NCI-H510A treated with DMSO at 0.1 percent for 48 hours (cell line): ENCODE data around the gene NECTIN3.

ENCODE experiments used
- DNase-seq: peaks from one replicate; lab custom pipeline; 2025; lab: John Stamatoyannopoulos, UW

The NECTIN3 gene

DNA sequence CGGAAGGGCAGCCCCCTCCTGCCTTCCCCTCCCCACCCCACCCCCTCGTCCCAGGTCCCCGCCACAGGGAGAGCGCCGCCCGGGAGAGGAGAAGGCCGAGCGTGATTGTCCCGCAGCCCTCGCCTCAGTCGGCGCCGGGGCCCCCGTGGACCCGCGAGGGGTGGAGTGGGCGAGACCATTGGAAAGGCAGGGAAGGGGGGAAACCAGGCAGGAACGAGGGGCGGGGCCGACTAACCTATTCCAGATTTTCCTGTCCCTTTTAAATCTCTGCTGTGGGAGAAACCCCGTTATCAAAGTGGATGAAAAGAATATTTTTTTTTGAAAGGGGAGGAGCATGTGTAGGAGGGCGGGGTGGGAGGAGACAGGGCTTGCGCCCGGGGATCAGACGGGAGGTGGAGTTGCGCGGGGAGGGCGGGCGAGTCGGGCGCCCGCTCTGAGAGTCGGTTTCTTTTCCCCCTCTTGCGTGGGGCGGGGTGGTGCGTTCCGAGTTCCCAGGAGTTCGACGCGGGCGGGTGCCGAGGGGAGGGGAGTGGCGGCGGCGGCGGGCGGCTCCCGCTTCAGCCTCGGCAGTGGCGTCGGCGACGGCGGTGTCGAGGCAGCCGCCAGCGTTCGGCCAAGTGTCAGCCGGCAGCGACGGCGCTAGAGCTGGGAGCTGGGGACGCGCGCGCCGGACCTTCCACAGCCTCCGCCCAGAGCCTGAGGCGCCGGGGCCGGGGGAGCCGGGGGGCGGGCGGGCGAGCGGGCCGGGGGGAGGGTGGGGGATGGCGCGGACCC lies at the start of gene NECTIN3:
NECTIN3 (plus strand) TSS at position 560 of the 774 bp plus-strand sequence; CDS start at position 762, 202 bp downstream.
- peak; percentile 60 for DNase-seq

GRCh38 chr3:111027868-111028267 lies 43.7 kb upstream of the NECTIN3 start:
- DNase-seq, result no peak

DNA sequence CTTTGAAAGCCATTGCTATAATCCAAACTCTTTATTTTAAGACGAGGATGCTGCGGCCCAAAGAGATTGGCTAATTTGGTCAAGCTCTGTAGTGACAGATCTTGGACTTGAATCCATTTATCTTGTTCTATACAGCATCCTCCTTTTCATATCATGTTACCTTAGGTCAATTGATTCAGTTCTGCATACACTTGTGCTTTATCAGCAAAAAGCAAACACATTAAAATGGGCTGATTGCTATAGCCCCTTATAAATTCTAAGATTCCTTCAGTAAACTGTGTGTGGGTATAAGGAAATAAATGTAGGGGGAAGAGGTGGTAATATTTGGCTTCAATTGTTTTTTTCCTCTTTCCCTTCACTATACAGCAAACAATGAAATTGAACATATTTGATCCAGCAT lies 40.1 kb upstream of the NECTIN3 start:
- no peak for DNase-seq

GRCh38 chr3:111032677-111033076 lies 38.9 kb upstream of the NECTIN3 start:
- DNase-seq, result no peak

- no peak for DNase-seq
These were observed 38.1 kb upstream of the NECTIN3 start for GRCh38 chr3:111033470-111034050.

DNA sequence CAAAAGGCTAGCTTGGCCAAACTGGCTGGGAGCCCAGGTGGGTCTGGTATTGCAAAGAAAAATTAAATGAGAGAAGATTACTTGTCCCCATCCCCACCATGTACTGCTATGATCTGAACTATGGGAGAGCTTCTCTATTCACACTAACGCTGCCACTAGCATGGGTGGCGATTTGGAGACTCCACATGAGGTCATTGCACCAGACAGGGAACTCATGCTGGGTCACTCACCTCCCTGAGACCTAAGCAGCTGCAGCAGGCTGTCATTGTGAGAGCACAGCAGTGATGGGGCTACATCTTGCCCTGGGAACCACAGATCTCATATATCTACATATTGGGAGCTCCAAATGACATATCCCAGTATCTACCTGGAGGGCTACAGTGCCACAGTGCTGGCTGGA lies 36.3 kb upstream of the NECTIN3 start:
- no peak for DNase-seq

- no peak for DNase-seq
These were observed 35.7 kb upstream of the NECTIN3 start for GRCh38 chr3:111035902-111036301.

DNA sequence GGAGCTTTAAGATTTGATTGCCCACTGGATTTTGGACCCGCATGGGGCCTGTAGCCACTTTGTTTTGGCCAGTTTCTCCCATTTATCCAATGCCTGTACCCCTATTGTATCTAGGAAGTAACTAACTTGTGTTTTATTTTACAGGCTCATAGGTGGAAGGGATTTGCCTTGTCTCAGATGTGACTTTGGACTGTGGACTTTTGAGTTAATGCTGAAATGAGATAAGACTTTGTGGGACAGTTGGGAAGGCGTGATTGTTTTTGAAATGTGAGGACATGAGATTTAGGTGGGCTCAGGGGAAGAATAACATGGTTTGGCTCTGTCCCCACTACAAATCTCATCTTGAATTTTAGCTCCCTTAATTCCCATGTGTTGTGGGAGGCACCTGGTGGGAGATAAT lies 30.7 kb upstream of the NECTIN3 start:
- no peak for DNase-seq

DNA sequence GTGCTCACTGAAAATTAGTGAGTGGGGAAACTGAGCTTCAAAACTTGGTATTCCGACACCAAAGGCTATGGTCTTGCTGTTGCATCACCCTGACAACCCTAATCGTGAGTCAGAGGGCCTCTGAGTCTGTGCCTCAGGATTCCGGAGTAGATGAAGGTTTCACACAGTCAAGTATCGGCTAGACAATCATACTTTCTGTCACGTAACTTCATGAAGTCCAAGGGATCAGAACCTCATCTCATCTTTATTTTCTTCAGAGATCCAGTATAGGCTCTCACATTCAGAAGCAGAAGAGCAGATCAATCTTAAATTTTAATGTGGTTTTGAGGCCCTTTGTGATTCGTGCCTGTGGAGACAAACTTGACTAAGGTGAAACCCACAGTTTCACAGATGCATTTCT lies 26.1 kb upstream of the NECTIN3 start:
- no peak for DNase-seq

DNA sequence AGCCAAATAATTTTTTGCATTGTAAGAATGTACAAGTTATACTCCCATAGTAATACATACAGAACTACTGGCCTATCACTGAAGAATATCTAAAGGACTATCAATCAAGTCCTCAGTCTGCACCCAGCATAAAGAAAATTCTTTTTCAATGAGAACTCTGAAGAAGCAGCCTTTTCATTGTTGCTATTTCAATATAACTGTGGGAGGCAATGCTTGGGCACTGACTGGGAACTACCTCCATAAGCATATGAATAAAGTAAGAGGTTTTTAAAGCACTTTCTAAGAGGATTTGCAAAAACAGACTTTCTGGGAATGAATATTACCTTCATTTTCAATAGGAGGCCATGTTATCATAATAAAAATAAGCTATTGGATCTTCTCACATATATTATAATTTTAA lies 24.6 kb upstream of the NECTIN3 start:
- no peak for DNase-seq

DNA sequence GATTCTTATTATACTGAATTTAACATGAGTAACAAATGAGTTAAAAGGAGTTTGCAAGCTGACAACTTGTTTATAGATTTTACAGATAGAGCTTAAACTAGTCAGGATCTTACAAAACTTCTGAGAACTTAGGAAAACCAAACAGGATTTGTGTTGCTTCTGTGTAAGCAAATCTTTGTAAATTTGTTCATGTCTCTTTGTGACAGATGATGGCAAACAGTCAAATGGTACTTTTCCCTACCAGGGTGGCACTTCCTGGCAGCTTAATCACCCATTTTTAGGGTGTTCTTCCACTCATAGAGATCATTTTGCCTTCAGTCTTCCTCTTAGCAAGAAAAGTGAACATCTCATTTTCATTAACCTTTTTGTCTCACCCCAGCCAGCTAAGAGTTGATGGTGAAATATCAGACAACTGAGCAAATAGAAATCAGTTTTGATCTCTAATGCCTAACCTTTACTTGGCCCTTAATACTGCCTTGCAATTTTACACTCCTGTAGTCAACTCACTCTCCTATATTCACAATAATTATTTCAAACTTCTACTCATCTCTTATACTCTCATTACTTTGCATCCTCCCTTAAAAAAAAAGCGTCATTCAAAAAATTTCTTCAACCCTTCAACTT lies 23.7 kb upstream of the NECTIN3 start:
- no peak for DNase-seq

DNA sequence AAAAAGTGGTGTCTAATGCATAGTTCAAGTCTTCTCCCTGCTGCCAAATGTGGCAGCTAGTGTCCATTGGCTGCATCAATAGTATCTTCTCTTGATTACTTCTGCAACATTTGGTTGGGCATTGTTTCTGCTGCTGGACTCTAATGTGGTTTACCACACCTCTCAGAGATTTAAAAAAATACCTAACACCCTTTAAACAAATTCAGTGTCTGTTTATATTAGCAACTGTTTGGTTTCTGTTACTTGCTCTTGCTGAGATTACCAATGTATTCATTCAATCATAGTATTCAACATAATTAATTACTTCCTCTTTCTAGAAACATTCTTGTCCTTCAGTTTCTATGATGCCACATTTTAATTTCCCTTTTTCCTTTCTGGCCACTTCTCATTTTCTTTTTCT lies 20.3 kb upstream of the NECTIN3 start:
- no peak for DNase-seq

DNA sequence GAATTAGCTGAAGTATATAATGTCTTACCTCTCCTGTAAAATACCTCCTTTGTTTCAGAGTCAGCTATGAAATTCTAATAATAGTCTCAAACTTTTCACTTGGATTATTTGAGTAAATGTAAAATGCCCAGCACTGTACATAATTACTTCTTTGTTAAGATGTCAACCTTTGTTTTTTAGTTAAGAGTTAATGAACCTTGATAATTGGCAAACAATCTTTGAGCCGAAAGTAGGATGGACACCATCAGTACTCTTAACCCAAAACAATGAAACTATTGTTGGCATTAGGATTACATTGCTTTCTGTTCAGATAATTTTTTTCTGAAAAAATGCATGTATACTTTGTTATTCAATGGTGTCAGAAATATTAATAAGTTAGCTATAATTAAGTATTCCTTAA lies 3.0 kb upstream of the NECTIN3 start:
- DNase-seq, result no peak

DNA sequence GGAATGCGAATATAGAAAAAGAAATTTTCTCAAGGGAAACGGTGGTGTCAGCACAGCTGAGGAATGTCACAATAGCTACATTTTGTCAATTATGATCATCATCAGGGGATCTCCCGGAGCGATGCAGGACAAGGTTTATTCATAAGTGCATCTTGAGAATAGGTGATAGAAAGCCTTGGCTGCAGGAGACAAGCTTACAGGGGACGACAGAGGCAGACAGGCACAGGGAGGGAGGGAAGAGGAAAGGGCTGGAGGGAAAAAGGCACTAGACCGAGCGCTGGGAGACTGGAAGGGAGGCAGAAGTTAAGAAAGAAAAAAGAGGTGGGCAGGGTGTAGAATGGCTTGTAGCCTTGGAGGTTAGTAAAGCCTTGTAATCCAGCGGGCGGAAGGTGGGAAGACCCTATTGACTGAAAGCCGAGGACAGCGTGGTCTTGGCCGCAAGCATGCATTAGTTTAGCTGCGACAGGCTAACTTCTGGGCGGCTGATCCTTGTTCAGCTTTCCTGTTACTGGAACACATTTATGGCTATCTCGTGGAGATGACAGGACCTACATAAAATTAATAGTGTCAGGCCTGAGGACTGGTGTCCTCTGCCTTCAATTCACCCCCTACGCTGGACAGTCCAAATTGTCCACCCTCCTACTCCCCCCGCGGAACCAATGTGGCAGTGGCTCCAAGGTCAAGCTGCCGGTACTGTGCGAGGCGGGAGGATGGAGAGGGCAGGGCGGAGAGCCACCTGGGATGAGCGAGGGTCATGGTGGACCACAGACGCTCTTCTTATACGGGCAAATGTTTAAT lies 1.4 kb upstream of the NECTIN3 start:
- no peak for DNase-seq

GRCh38 chr3:111070772-111071256 lies 802 bp upstream of the NECTIN3 start:
- peak; percentile 54 for DNase-seq

DNA sequence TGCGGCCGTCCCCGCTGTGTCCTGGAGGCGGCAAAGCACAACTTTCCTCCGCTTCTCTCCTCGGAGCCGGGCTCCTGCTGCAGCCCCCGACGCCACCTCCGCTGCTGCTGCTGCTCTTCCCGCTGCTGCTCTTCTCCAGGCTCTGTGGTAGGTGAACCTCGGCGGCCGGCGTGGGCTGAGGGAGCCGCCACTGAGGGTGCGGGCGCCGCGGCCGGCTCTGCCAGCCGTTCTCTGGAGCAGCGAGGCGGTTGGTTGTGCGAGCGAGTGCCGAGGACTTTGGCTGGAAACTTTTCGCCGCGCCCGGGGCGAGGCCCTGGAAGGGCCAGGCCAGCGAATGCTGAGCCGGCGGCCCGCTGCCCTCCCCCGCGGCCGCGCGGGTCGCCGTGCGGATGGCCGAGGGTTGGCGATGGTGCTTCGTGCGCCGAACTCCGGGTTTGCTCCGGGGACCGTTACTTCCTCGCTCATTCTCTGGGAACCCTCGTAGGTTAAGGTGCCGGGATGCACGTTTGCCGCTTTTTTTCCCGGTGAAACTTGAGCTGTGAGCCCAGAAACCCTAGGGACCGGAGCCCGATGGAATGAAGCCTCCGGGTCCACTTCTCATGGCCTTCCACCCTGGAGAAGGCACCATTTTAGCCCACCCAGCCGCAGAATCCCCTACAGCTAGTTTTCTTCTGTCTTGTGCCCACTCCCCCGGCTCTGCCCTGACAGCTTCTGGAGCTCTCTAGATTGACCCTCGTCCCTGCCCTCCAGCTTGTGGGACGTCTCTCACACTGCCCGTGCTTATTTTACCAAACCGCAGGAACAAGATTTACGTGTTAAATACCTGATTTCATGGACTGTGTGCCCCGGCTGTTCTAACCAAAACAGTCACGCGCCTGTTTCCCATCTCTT lies 660 bp downstream of the NECTIN3 start:
- DNase-seq, result no peak

DNA sequence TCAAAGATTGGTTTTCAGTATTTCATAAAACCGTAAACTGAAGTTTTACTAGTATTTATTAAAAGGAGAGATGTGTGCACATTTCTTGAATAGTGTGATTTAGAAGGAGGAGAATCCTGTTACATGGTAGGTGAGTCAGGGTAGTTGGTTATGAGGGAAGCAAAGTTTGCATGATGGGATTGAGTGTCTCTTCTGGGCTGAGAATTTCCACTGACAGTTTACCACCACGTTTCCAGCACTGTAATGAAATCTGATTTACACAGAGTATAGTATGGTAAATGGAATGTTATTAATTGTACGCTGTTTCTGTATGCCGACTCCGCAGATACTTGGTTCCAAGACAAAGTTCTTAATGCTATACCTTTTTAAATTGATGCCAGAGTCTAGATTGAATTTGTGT lies 1.6 kb downstream of the NECTIN3 start:
- DNase-seq, result no peak

DNA sequence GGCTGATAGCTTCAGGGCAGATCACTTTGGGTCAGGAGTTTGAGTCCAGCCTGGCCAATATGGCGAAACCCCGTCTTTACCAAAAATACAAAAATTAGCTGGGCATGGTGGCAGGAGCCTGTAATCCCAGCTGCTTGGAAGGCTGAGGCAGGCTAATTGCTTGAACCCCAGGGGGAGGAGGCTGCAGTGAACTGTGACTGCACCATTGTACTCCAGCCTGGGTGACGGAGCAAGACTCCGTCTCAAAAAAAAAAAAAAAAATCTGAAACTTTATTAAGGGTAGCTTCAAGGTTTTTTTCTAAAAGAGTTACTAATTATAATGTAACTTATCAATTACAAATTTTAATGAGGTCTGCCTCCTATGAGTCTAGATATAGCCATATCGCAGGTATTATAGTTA lies 5.1 kb downstream of the NECTIN3 start:
- DNase-seq, result no peak

DNA sequence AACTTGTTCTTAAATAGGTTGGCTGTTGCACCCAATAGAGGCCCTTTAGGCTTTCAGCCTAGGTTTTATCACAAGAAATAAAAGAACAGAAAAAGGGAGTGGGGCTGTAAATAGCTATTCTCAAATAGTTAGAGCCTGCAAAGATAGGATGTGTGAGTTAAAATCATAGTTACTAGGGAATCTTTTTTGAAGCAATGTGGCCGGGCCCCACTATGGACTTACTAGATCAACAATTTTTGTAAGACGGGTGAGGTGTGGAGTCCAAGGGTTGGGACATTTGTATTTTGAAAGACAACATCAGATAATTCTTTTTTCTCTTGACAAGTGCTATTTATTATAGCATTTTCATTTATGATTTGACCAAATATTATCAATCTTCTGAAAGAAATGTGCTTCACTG lies 5.8 kb downstream of the NECTIN3 start:
- DNase-seq, result no peak

DNA sequence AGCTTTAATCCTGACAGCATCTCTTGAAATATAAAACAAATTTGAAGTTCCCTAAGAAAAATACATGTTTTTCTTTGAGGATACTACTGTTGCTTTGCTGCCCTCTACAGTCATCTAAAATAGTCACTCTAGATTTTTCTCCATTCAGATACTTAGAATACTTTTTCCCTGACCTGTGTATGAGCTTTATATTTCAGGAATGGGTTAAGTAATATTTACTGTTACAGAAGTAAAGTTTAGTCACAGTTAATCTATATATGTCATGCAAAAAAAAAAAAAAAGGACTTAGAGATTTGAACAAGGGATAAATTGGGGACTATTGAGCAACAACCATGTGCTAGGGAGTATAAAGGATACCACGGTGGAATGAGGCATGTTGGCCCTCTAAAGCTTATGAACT lies 8.8 kb downstream of the NECTIN3 start:
- DNase-seq, result peak; percentile 9

GRCh38 chr3:111081008-111081545 lies 9.5 kb downstream of the NECTIN3 start:
- DNase-seq, result no peak
